ENCODE results near the gene TAOK3.
"Not testable (repeated sequence)": the region's sequence is repeated elsewhere in the genome, so short reads cannot be mapped to it uniquely, and the experiment has no call there.

TAOK3 gene

DNA sequence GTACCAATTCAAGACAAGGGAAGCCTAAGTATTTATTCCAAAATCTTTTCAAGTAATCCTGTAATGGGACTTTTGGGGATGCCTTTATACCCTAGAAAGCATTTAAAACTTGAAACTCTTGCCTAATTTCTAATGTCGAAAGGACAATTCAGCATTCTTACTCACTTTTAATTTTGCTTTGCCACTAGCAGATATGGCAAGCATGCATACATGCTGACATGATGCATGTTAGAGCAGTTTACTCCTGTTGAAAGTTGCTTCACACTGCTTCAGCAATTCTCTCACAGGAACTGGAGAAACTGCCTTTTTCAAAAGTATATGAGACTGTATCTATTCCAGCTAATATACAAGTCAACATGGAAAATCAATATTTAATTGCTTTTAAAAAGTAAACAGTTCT, 79.9 kb downstream of the TAOK3 start:
- no peak for DNase-seq (ENCODE audit: low read depth)

DNA sequence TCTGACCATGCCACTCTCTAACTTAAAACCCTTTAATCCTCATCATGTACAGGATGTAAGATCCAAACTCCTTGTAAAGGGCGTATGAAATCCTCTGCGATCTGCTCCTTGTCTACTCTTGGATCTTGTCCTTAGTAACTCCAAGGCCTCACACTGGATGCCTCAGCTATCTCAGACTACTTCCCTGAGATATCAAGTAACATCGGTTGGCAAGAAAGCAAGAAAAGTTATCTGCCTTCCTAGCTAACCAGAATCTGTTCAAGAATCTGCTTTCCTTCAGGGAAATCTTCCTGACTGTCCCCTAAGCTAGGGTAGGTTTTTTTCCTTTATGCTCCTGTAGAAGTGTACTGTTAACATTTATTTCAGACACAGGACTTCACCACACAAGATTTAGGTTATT, 82.6 kb downstream of the TAOK3 start:
- DNase-seq (ENCODE audit: low read depth) = no peak

DNA sequence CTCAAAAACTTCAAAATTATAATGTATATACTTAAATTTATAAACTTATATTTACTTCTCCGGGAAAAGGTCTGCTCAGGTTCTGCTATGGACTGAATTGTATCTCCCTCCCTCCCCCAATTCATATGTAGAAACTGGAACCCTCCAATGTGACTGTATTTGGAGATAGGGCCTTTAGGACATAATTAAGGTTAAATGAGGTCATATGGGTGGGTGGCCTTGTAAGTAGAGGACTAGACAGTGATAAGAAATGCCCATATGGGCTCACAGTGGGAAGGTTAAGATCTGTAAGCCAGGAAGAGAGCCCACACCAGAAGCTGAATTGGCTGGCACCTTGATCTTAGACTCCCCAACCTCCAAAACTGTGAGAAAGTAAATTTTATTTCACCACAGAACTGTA, 84.5 kb downstream of the TAOK3 start:
- no peak for DNase-seq (ENCODE audit: low read depth)

DNA sequence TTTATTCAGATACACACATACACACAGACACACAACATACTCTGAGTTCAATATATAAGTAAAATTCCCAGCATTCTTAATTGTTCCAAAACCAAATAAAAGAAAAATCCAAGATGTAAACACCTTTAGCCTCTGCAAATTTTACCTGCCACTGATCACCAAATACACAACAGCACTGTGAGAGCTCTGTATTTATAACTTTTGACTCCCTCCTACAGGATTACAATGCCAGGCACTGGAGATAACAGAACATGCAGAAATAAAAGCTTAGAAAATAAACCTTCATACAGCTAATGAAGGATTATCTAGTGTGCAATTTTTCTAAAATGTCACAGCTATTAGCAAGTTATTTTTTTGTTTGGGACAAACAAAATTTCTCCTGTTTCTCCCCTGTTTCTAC, 85.0 kb downstream of the TAOK3 start:
- DNase-seq (ENCODE audit: low read depth) = no peak

DNA sequence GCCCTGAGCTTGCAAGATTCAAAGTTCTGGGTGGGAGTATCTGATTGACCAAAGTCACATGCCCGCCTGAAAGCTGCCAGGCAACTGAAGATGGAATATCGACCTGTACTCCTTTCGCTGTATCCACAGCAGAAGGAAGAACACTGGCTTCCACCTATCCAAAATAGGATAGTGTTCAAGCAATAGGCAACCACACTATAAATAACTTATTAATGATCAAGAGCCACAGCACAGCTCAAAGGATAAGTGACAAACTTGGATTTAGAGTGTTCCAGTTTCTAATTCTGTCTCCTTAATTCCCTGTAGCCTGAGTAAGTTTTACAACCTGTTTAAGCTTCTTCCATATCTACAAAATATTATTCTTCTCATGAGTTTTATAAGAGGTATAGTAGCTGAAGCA, 89.9 kb downstream of the TAOK3 start:
- no peak for DNase-seq (ENCODE audit: low read depth)

DNA sequence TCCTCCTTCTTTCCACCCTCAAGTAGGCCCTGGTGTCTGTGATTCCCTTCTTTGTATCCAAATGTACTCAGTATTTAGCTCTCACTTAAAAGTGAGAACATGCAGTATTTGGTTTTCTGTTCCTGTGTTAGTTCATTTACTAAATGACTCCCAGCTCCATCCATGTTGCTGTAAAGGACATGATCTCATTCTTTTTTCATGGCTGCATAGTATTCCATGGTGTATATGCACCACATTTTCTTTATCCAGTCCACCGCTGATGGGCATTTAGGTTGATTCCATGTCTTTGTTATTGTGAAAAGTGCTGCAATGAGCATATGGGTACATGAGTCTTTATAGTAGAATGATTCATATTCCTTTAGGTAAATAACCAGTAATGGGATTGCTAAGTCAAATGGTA, 94.4 kb downstream of the TAOK3 start:
- not testable (repeated sequence) for DNase-seq (ENCODE audit: low read depth)

DNA sequence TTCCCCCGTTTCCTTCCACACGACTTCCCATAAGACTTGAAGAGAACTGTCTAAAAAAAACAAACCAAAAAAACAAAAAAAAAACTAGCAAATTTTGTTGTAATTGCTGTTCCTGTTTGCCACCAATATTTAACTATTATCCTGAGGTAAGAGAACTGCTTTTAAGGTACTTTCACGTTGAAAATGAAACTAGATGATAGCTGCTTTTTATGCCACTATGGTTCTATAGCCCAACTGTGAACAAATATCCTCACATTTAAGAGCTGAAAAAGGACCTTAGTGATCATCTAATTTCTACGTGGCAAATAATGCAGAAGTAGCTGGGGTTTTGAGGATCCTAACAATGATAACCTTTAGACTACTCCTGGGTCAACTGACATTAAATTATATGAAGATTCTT, 98.6 kb downstream of the TAOK3 start:
- DNase-seq (ENCODE audit: low read depth) = no peak

DNA sequence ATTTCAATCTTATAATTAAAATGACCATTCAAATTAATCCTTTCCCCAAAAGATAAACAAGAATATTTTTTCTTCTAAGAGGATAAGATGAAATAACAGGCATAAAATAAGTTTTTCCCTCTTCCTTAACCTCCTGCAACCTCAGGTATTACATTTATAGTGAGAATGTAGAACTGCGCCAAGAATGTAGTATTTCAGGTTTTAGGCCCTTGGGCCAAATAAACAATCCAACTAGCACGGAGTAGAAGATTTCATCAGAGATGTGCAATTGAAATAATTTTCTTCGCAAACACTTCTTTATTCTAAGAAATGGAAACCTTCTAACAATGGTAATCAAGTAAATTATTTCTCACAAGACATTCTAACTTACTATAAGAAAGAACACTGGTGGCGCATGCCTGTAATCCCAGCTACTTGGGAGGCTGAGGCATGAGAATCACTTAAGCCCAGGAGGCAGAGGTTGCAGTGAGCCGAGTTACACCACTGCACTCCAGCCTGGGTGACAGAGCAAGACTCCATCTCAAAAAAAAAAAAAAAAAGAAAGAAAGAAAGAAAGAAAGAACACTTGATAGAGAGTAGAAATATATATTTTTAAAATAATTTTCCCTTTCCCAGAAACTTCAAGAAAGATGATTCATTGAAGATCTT, 100.8 kb downstream of the TAOK3 start:
- DNase-seq (ENCODE audit: low read depth) = no peak

DNA sequence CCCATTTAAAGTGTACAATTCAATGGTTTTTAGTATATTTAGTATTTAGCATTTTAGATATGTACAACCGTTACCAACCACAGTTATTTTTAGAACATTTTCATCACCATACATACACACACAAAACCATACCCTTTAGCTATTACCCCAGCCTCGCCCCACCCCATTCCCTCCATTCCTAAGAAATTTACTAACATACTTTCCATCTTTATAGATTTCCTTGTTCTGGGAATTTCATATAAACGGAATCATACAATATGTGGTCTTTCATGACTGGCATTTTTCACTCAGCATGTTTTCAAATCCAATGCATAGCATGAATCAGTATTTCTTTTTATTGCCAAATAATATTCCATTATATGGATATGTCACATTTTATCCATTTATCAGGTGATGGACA, 101.5 kb downstream of the TAOK3 start:
- DNase-seq (ENCODE audit: low read depth) = no peak

DNA sequence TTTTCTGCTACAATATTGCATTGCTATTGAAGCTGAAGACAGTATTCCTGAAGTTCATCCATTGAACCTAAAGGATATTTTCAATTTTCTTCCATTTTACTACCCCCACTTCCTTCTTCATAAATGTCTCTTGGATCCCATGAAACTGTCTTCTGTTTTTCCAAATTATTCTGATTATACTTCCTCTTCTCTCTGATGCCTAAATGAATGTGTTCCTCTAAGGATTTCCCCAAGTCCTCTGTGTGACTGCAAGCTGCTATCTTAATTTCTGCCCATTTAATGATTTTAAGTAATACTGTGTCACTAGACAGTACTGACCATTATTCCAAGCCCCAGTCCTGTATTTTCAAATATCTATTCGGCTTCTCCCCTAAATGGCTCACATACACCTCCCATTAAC, 102.9 kb downstream of the TAOK3 start:
- DNase-seq (ENCODE audit: low read depth) = no peak

DNA sequence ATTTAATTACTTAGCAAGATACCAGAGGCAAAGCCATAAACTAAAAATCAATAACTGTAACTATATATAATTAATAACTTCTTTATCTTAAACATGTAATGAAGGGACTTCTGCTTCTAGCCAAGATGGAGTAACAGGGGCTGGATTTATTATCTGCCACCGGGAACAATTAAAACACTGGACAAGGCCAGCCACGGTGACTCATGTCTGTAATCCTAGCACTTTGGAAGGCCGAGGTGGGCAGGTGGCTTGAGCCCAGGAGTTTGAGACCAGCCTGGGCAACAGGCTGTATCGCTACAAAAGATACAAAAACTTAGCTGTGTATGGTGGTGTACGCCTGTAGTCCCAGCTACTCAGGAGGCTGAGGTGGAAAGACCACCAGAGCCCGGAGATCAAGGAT, 113.6 kb downstream of the TAOK3 start:
- no peak for DNase-seq (ENCODE audit: low read depth)

DNA sequence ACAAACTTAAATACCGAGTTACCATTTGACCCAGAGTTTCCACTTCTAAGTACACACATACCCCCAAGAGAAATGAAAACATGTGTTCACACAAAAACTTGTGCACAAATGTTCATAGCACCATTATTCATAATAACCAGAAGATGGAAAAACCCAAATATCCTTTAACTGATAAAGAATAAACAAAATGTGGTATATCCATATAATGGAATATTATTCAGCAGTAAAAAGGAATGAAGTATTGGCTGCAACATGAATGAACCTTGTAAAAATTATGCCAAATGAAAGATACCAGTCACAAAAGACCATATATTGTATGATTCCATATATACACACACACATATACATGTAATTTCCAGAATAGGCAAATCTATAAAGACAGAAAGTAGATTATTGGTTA, 116.4 kb downstream of the TAOK3 start:
- no peak for DNase-seq (ENCODE audit: low read depth)

DNA sequence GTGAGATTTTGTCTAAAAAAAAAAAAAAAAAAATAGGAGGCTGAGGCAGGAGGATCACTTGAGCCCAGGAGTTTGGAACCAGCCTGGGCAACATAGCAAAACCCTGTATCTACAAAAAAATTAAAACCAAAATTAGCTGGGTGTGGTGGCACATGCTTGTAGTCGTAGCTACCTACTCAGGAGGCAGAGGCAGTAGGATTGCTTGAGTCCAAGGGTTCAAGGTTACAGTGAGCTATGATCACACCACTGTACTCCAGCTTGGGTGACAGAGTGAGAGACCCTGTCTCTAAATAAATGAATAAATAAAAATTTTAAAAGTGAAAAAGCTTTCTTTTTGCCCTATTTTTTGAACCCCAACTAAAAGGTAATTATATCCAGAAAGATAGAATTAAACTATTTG, 123.2 kb downstream of the TAOK3 start:
- DNase-seq (ENCODE audit: low read depth) = no peak

DNA sequence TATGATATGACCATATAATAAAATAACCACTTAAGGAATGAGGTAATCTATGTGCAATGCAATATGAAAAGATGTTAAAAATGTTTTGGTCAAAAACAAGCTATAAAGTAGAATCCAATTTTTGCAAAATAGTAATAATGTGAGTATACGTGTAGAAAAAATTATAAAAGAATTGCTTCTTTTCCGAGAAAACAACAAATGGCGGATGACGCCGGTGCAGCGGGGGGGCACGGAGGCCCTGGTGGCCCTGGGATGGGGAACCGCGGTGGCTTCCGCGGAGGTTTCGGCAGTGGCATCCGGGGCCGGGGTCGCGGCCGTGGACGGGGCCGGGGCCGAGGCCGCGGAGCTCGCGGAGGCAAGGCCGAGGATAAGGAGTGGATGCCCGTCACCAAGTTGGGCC, 126.8 kb downstream of the TAOK3 start:
- DNase-seq (ENCODE audit: low read depth) = not testable (repeated sequence)

DNA sequence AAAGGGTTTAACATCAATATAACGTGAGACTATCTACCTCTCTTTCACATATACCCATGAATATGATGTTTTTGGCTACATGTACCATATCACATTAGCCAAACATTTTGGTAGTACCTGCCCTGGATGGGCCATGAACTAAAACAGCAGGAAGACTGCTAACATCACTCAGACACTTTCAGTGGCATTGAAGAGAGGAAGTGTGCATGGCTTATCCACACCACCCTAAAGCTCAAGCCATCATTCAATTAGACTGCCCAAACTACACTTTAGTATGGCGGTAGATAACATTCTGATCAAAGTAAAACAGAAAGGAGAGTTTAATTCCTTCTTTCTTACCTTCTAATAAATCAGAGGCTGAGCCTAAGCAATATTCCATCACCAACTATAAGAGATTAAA, 133.8 kb downstream of the TAOK3 start:
- no peak for DNase-seq (ENCODE audit: low read depth)

DNA sequence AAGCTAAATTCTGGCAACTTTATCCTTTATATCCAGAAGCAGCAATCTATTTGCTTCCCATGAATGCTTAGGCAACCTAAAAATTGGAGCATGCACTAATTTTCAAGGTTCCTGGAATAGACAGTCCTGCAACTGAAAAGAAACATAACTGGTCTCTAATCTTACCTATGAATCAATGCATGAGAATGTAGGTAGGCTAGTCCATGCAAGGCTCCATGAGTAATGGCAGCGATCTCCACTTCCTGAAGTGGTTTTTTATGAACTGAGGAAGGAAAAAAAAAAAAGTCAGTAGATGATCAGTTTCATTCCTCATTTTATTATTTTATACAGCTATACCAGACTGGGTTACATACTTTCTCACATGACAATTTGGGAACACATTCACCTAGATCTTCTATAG, 134.8 kb downstream of the TAOK3 start:
- peak; percentile 3 for DNase-seq (ENCODE audit: low read depth)

DNA sequence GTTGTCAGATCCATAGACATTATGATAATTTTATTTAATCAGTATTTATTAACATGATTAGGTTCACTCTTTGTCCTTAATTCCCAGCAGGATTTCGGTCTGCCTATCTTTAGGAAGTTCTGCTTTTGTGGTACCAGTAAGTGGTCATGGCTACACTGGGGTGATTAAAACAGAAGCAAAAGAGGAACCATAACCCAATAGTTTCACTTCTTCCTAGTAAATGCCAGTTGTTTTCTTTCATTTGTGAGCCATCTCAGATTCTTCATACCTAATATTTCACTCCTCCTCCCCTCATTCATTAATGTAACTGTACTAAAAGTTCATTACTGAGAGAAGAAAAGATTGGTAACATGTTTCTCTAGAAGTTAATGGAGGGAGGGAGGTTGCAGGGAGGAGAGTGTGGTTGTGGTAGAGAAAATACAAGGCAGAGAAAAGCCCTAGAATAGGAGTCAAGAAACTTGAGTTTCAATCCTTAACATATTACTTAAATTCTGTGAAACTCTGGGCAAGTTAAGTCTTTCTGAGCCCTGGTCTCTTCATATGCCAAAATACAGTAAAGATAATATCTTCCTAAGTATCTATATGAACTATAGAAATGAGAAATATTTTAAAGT, 135.5 kb downstream of the TAOK3 start:
- no peak for DNase-seq (ENCODE audit: low read depth)

DNA sequence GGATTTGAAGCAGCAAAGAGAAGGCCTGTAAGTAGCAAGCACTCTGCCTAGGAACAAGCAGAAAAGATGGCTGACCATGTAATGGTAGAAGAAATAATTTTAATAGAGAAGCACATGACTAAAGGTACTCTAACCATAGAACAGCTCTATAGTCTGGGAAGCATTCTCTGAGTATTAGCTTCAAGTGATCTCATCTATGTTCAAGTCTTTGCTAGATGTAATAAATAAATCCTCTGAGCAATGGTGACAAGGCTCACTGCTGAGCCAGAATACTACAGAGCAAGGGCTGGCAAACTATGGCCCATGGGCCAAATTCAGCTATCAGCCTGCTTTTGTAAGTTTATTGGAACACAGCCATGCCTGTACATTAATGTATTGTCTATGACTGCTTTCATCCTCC, 152.0 kb downstream of the TAOK3 start:
- no peak for DNase-seq (ENCODE audit: low read depth)

DNA sequence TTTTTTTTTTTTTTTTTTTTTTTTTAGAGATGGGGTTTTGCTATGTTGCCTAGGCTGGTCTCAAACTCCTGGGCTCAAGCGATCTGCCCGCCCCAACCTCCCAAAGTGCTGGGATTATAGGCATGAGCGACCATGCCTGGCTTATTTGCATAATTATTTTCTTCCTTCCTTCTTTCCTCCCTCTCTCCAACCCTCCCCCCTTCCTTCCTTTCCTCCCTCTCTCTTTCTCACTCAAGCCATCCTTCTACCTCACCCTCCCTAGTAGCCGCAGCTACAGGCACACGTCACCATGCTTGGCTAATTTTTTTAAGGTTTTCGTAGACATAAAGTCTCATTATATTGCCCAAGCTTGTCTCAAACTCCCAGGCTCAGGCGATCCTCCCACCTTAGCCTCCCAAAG, 152.9 kb downstream of the TAOK3 start:
- DNase-seq (ENCODE audit: low read depth) = no peak

DNA sequence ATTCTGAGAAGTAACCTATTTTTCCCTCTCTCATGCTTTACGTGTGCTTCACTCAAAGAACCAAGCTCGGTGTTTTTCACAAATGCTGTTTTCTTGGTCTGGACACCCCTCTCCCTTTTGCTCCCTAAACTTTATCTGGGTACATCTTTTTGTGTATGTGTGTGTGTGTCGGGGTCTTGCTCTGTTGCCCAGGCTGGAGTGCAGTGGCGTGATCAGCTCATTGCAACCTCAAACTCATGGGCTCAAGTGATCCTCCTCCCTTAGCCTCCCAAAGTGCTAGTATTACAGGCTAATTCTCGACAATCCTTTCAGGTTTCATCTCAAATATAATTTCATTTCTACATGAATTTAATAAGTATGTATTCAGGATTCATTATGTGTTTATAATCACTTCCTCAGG, 153.6 kb downstream of the TAOK3 start:
- DNase-seq (ENCODE audit: low read depth) = no peak

DNA sequence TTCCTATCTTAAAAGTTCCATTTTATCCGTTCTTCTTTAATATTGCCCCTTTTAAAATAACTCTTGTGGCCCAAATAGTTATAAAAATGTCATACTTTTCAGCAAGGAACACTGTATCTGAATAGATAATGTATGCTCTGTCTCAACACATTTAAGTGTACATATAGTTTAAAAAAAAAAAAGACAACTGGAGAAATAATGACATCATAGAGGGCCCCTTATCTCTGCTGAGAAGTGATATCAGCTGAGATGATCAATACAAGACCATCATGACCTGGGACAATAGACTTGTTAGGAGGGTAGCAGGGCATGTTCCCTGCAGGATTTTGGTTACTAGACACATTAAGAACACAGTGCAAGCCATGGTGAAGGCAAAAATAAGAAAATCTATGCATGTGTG, 159.3 kb downstream of the TAOK3 start:
- no peak for DNase-seq (ENCODE audit: low read depth)

DNA sequence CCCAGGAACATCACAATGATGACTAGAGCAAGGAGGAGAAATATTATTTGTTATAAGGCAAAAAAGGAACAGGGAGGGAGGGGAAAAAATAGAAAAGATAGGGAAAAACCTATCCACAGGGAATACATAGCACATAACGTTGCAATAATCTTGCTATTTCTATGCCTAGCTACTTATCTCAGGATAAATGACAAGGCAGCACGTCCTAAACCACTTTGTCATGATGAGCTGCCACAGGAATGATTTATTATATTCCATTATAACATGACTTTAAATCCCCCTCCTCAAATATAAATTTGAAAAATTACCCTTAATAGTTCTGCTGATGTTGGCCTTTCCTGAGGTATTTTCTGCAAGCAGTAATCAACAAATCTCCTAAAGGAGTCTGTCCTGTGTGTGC, 160.1 kb downstream of the TAOK3 start:
- DNase-seq (ENCODE audit: low read depth) = no peak

DNA sequence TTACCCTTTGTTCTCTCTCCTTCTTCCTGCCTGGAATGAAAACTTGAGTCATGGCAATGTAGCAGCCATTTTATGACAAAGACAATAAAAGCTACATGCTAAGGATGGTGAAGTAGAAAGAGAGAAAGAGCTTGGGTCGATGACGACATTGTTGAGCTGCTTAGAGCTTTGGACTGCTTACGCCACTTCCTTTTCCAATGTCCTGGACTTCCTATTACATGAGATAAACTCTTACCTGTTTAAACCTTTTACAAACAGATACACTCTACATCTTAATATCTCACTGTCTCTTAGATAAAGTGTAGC, 166.6 kb downstream of the TAOK3 start:
- no peak for DNase-seq (ENCODE audit: low read depth)

DNA sequence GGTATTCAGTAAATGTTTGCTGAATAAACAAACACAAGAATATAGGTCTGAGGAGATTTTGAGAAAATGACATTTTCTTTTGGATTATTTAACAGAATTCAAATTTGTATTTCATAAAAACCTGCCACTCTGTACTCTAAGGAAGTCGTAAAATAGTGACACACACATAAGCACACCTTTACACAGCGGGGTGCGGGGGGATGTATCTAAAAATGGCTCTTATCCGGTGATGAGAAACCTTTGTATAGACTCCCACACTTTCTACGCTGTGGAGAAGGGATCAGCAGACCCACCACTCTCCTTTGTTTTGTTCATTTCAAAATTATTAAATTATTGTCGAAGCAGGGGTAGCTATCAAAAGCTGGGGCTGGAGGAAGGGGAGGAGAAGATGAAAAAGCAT, 178.7 kb downstream of the TAOK3 start:
- no peak for DNase-seq (ENCODE audit: low read depth)

DNA sequence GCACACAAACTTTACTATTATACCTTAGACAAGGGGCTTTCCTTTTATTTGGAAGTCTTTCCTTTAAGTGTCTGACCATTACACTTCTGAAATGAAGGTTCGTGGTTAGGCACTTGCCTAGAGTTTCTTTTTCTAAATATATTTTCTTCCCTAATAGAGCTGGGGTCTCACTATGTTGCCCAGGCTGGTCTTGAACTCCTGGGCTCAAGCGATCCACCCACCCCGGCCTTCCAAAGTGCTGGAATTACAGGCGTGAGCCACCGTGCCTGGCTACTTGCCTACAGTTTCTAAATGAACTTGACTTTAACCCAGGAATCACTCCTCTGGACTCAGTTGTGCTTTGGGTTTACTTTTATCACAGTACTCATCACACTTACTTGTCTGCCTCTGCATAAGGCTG, 179.2 kb downstream of the TAOK3 start:
- no peak for DNase-seq (ENCODE audit: low read depth)
